ENCODE data around the gene HOXC10.

HOXC10 gene

DNA sequence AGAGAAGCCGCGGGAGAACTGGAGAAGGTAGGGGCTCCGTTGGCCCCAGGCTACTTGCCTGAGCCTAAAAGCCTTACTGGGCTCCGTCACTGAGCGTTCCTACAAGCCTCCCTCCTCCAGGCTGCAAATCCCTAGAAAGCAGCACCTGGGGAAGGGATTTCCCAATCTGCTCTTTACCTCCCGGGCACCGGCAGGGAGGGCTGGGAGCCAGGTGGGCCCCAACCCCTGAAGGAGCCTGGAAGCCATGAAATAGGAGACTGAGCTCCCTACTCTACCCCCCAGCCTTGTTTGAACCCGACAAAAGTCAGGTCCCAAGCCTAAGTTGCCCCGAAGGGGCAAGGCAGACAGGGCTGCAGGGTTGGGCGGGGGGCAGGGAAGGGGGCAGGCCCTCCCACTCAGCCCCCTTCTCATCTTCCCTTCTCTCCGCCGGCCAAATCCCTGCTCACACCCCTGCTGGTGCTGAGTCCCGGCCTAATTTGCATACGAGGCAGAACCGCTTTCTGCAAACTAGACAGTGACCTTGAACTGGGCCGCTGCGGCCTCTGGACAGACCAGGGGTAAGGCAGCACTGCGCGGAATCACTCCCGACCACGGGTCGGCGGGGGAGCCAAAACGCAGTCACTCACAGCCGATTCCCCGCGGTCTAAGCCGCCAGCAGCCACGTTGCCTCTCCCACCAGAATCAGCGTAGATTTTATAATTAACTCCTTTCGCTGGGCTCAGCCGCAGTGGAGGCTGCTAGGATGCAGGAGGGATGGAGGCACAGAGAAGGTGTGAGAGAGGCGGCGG lies 34.0 kb upstream of the HOXC10 start:
- no peak for DNase-seq

DNA sequence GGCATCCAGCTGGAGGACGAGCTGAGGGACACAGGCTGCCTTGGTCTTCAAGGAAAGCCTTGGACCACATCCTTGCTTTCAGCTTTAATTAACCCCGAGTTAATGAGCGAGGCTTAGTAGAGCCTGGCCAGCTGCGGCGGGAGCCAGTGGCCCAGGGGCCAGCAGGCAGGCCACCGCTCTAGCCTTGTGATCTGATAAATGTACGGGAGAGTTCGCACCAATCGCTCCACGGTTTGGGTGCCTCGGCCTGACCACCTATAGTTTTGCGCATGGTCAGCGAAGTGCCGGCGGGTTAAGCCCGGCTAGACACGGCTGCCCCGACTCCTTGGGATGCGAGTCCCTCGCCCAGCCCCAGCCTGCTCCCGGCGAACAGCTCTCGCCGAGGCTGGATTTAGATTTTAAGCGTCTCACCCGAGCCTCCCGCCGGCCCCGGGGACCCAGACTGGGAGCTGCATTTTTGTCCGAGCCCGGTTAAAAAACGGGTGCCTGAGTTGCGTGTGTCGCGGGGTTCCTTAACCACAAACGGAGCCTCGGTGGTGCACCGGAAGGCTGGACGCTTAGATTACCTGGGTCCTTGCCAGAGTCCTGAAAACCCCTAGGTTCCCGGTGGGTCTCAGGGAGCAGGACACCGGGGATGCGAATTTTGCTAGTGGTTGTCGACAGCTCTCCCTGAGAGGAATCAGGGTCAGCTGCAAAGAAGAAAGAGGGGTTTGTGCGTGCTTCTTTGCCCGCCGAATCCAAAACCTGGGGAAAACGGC lies 33.2 kb upstream of the HOXC10 start:
- no peak for DNase-seq

GRCh38 chr12:53952335-53952694 lies 32.6 kb upstream of the HOXC10 start:
- DNase-seq = no peak

DNA sequence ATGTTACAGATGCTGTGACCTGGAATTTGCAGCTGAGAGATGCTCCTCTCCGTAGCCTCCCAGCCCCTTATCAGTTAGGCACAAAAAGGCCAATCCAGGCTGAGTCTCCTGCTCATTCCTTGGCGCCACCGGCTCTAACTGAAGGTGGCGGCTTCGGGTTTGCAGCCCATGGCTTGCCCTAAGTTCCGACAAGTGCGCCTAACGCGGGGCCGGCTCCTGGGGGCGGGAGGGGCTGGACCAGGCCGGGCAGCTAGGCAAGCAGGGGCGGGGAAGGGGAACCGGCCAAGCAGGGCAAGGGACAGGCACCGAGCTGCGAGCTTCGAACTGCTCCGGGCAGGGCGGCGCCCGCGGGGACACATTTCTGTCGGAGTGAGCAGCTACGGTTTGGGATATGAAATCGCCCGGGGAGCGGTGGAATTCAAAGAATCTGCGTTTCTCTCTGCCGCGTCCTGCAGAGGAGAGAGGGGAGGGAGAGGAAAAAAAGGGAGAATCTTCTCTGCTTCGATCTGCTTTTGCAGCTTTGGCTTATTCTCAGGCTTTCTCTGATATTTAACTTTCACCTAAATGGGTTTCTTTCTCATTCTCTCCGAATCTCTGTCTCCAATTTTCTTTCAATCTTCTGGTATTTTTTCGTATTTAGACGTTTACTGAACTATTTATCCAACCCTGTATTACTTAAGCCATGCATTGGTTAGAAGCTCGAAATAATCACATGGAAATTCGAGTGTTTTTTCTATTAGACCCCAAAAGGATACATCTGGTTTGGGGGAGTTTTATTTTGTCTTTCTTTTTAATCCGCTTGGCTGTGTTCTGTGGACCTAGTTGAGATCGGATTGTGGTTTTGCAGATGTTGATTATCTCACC lies 31.8 kb upstream of the HOXC10 start:
- DNase-seq = no peak

- no peak for DNase-seq
Observed at GRCh38 chr12:53953831-53954693, 30.9 kb upstream of the HOXC10 start.

GRCh38 chr12:53954694-53955035 lies 30.3 kb upstream of the HOXC10 start, which contains the start of gene HOXC12:
HOXC12 (plus strand) TSS chr12:53954903; CDS start chr12:53954930, 27 bp downstream.
- DNase-seq = no peak

GRCh38 chr12:53955036-53955775 lies 29.7 kb upstream of the HOXC10 start:
- DNase-seq = no peak

DNA sequence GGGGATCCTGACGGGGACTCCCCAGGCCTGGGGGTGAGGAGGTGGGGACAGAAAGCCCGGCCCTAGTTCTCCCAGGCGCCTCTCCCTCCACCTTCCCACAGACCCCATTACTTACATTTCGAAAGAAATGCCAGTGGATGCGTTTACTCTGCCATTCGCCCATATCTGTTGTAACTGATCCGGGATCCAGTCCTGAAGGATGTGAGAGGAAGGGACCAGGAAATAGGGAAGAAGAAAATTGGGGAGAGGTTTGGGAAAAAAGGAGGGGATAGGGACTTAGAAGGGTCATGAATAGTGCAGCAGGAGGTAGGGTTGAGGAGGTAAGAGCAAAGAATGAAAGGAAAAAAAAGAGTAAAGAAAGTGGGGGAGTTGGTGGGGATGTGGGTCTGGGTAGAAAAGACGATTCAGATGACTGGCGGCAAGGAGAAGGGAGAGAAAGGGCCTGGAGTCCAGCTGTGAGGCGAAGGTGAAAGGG lies 29.1 kb upstream of the HOXC10 start:
- no peak for DNase-seq

DNA sequence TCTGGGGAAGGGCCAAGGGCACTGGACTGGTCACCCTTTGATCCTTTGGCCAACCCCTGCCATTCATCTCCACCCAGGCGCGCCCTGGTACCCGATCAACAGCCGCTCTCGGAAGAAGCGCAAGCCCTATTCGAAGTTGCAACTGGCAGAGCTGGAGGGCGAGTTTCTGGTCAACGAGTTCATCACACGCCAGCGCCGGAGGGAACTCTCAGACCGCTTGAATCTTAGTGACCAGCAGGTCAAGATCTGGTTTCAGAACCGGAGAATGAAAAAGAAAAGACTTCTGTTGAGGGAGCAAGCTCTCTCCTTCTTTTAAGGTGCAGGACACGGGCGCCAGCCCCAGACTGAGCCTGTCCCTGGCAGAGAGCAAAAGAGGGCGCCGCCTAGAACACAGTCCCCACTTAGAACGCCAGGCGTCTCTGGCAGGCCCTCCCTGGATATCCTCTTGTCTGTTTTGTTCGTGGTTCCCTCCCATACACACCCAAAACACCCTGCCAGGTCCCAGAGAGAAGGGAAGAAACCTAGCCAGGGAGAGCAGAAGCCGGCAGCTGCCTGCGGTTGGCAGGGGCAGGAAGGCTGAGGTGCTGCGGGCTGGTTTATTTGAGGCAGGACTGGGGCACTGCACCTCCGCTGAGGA lies 28.6 kb upstream of the HOXC10 start:
- DNase-seq = no peak

GRCh38 chr12:53956914-53957536 lies 27.9 kb upstream of the HOXC10 start:
- no peak for DNase-seq

GRCh38 chr12:53958128-53958527 lies 26.8 kb upstream of the HOXC10 start:
- DNase-seq = no peak

DNA sequence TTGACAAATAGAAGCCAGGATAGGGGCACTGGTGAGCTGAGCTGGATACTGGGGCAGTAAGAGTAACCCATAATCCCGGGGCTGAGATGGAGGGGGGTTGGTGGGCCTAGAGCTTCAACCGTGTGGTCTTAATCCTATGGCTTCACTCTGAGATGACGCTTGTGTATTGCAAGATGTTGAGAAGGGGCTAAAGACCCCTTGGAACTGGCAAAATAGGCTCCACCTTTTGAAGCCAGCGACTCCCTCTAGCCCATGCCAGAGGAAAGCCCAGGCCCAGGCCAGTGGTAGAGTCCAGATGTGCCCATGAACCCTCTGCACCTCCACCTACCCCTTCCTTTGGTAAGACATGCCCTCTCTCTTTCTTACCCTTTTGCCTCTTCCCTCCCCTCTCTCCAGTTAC lies 25.6 kb upstream of the HOXC10 start:
- no peak for DNase-seq

GRCh38 chr12:53960187-53961024 lies 24.5 kb upstream of the HOXC10 start:
- DNase-seq = no peak

DNA sequence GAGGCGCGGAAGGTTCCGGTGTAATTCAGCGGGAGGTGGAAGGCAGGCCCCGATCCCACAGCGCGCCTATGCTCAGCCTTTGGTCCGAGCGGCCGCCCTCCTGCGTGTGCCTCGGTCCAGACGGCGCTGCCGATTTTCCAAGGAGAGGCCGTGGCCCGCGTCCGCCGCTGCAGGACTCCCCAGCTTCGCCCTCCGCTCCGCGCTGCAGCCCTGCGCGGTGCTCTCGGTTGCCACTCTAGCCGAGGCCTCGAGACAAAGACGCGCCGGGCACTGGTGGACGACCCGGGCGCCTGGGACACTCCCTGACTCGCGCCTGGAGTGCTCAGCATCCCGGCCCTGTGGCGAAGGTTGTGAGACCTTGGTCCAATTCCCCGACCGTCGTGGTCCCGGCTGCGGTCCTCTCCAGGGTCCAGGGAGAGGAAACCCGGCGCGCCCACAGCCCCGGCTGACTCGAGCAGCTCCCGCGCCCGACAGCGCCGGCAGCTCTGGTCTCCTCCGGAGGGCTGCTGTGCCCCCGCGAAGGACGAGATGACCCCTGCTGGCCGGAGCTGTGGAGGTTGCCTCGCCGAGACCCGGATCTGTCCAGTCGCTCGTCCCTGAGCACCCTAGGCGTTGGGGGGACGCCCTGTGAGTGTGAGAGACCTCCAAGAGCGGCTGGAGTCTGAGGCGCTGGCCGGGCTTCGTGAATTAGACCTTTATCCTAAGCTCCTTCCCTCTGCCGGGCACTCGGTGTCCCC lies 23.8 kb upstream of the HOXC10 start:
- no peak for DNase-seq

- DNase-seq = no peak
Observed at GRCh38 chr12:53963005-53963404, 21.9 kb upstream of the HOXC10 start.

DNA sequence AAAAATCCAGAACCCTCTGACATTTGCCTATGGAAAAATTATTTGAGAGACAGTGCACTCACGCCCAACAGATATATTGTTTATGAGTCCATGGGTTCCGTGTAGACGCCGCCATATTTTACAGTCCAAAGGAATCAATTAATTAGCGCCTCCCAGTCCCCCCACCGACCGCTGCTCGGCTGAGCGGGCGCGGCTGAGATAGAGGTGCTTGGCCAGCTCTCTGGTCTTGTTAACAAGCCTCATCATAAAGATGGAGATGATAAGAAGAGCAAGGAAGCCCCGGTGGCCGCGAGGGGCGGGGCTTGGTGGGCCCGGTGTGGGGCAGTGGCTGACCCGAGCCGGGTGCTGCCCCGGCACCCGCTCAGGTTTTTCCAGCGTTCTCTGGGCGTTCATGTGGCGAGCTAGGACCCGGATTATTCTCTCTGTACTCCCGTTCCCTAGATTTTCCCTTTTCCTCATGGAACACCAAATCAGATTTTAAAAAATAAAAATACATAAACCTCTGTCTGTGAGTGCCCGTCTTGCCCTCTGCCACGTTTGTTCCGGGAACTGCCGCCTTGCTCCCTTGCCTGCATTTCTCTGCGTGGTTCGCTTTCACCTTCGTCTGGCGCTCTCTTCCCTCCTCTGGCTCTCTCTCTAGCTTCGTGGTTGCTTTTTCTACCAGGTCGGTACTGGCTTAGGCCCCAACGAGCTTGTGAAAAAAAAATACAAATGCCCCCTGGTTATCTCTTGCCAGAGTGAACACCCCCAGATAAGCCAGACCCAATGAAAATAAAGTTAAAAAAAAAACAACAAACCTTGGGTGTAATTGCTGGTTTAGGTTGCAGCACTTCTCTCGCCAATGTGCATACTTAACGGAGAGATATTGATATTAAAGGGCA lies 21.3 kb upstream of the HOXC10 start:
- DNase-seq = no peak

DNA sequence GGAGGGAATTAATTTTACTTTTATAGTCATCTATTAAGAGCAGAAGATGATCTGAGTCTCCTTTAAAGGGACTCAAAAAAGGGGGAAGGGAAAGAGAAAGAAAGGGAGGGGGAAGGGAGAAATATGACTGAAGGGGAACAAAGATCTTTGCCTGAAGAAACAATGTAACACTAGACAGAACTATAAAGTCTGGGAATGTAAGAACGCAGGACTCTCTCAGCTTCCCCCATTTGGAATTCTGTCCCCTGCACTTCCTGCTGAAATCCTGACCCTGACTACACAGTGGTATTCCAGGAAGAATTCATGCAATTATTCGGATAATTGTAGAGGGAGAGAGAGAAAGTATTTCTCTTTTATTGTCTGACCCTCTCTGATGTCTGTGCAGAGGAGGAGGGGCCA lies 20.6 kb upstream of the HOXC10 start:
- no peak for DNase-seq

All from NCI-H1105 (cell line).